AG09319 (cell line): Measurements from ENCODE around the gene BCL7B.
"Not testable (repeated sequence)": the region's sequence is repeated elsewhere in the genome, so short reads cannot be mapped to it uniquely, and the experiment has no call there.

Experiments used
- DNase-seq: peaks from one replicate; pipeline ENCODE4 v3.0.0-alpha.2; 2010; ENCODE audit warnings: low read depth; ENCODE audit errors: extremely low read depth
- TF ChIP-seq, protein P1 (sequence below): IDR thresholded peaks from 2 replicates; pipeline ENCODE4 v1.5.1; 2011; ENCODE audit warnings: low read depth, mild to moderate bottlenecking, inconsistent platforms, low read length, moderate library complexity

BCL7B gene

DNA sequence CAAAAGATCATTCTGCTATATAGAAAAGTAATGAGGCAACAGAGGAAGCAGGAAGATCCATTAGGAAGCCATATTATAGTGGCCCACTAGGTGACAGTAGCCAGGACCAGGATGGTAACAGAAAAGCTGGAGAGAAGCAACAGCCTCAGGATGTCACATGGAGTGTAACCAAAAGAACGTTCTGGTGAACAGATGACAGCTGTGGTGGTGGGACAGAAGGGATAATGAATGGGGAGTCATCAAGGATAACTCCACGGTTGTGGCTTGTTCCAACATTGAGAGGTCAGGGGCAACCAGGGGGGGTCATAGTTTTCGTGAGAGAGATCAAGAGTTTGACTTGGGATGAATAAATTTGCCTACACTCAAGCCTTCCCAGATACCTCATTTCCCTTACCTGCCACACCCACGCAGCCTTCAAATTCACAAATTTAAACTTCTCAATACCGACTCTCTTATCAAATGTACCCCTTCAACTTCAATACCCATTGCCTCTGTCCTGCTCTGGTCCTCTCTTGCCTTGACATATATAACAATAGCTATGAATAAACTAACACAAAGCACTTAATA, 11.6 kb upstream of the BCL7B start:
- no peak for DNase-seq
- TF ChIP-seq, protein P1, sequence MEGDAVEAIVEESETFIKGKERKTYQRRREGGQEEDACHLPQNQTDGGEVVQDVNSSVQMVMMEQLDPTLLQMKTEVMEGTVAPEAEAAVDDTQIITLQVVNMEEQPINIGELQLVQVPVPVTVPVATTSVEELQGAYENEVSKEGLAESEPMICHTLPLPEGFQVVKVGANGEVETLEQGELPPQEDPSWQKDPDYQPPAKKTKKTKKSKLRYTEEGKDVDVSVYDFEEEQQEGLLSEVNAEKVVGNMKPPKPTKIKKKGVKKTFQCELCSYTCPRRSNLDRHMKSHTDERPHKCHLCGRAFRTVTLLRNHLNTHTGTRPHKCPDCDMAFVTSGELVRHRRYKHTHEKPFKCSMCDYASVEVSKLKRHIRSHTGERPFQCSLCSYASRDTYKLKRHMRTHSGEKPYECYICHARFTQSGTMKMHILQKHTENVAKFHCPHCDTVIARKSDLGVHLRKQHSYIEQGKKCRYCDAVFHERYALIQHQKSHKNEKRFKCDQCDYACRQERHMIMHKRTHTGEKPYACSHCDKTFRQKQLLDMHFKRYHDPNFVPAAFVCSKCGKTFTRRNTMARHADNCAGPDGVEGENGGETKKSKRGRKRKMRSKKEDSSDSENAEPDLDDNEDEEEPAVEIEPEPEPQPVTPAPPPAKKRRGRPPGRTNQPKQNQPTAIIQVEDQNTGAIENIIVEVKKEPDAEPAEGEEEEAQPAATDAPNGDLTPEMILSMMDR: no peak

DNA sequence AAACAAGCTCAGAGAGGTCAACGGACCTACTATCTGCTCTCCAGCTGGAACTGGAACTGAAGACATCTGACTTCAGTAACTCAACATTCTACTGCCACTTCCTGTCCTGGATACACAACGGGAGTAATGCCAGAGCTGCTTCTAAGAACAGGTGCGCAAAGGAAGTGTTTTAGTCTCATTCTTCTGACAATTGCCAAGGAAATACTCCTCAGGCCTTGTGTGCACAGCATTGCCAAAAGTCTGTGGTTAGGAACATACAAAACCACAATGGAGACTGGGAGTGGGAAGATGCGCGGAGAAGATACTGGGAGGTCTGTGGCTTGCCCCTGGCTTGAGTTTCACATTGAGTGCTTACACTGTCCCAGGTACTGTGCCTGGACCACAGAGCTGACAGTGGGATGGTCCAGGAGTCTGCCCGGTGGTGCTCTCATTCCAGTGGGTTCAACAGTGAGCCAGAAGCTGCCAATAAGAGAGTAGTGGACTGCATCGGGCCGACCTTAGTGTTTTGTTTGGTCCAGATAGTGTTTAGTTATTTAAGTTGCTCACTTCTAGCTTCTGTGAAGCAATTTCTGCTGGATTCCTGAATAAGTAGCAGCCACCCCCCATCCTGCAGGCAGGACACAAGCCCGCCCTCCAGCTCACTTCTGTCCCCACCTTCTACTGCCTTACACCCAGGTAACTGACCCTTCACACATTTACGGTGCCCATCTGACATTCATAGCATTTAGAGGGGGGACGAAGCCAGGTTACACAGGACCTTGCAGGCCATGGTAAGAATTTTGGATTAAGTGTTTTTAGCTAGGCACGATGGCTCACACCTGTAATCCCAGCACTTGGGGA, 10.6 kb upstream of the BCL7B start:
- DNase-seq: no peak
- TF ChIP-seq, protein P1: no peak

GRCh38 chr7:73567140-73567539, 9.7 kb upstream of the BCL7B start:
- TF ChIP-seq, protein P1: no peak
- DNase-seq: no peak

DNA sequence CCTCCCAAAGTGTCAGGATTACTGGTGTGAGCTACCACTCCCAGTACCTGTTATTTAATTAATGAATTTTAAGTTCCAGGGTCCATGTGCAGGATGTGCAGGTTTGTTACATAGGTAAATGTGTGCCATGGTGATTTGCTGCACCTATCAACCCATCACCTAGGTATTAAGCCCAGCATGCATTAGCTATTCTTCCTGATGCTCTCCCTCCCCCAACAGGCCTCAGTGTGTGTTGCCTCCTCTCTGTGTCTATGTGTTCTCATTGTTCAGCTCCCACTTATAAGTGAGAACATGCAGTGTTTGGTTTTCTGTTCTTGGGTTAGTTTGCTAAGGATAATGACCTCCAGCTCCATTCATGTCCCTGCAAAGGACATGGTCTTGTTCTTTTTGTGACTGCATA, 8.9 kb upstream of the BCL7B start:
- DNase-seq: not testable (repeated sequence)

DNA sequence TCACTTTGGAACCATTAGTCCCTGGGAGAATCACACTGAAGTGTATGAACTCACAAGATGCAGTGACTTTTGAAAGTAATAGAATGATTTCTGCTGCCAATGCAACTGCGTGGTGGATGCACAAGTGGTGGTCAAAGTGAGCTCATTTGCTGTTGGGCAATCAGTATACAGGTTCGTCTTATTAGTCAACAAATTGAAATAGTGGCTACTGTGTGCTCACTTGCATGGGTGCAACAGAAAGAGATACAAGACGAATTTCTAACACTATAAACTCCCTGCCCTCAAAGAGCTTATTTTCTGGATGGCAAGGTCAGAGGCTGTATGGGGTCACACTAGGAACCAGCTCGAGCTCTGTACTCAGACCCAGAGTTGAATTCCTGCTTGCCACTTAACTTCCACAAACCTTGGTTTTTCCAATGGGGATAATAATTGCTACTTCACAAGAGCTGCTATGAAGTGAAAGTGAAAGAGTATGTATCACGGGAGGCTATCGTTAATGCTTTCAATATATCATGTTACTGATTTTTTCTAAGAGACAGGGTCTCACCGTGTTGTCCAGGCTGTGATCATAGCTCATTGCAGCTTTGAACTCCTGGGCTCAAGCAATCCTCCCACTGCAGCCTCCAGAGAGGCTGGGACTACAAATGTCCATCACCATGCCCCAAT, 8.3 kb upstream of the BCL7B start:
- TF ChIP-seq, protein P1: no peak
- no peak for DNase-seq

DNA sequence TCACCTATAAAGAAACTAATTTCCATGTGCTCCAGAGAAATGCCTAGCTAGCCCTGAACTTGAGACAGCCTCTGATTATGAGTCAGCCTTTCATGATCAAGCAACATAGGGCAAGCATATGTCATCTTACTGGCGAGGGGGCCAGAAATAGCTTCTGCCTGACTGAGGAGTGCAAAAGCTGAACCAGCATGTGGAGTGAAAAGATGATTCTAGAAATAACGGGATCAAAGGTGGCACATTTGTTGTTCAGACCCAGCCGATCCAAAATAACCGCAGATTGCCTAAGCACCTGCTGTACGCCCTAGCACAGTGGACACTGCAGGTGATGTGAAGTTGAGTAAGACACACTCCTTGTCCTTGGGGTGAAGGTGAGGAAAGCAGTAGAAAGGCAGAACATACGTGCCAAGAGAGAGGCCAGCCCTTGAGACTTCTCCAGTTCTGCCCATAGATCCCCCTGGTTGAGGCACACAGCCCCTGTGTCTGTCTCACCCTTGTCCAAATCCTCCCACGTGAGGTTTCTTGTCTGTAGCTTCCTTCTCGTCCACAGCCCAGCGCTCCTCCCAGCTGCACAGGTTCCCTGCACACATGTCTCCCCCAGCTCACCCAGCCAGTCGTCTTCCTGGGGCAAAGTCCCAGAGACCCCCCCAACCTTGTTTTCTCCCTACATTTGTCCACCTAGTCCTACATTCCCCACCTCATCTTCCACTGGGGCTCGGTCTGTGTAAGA, 2.8 kb upstream of the BCL7B start:
- DNase-seq: peak; percentile 60

GRCh38 chr7:73557108-73557396, 438 bp downstream of the BCL7B start:
- peak; percentile 83 for DNase-seq
- TF ChIP-seq, protein P1: no peak

More for the DNA sequence above, 2.8 kb upstream of the BCL7B start:
- TF ChIP-seq, protein P1: no peak
